Erythroblast (primary cell): ENCODE results near the gene NEURL4.
A peak's percentile ranks its signal among the peaks of the same experiment; 100 is the strongest.
"Not testable (repeated sequence)": the region's sequence is repeated elsewhere in the genome, so short reads cannot be mapped to it uniquely, and the experiment has no call there.

Source experiments
- DNase-seq, 2 experiments: peaks; one replicate each; lab custom pipeline; 2025; lab: John Stamatoyannopoulos, UW
- GATA1 ChIP-seq: IDR thresholded peaks from 2 replicates; pipeline ENCODE4 v1.6.1; 2011; ENCODE audit warnings: low read depth, mild to moderate bottlenecking, control low read depth, low read length, moderate library complexity
- POLR2A ChIP-seq: IDR thresholded peaks from 2 replicates; pipeline ENCODE4 v1.6.1; 2011; ENCODE audit warnings: mild to moderate bottlenecking, low read length

Gene NEURL4

DNA sequence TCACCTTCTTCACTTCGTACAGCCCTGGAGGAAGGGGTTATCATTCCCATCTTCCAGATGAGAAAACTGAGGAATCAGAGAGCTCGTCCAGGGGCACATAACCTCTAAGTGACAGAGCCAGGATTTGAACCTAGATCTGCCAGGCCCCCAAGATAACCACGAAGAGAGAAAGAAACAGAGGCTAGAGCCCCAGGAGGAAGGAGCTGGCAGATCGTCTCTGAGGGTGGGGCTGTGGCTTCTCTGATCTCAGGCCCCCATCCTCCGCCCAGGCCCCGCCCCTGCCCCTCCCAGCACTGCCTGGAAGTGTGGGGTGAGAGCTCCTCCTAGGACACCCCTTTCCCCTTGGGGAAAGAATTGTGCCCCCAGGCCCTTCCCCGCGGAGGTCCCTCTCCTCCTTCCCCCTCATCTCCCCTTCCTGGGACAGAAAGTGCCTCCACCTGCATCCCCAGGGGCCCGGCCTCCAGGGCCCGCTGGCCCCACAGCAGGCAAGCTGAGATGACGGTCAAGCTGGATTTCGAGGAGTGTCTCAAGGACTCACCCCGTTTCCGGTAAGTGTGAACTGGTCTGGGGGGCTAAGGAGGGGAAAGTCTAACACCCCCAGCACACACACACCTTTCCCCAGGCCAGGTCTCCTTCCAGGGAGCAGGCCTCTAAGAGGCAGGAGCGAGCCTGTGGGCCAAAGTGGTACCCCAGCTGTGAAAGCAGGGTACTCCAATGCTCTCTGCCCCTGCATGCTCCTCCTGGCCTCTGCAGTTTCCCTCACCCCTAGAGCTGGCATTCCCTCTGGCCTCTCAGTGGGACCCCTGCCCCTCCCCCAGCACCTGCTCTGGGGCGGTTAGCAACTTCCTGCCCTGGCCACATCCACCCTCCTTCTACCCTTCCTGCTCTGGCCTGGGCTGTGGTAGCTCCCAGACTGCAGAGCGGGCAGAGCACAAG is 7.4 kb upstream of the NEURL4 start, which contains the start of gene ACAP1:
Gene ACAP1, plus strand, starts transcription at position 290 of the 936 bp plus-strand sequence. Its CDS starts 206 bp downstream, at position 496.
- no peak for TF ChIP-seq GATA1
- TF ChIP-seq POLR2A: no peak
- peak; percentile 71 to 78 for DNase-seq

GRCh38 chr17:7335765-7336164 is 6.6 kb upstream of the NEURL4 start:
- not testable (repeated sequence) for DNase-seq

DNA sequence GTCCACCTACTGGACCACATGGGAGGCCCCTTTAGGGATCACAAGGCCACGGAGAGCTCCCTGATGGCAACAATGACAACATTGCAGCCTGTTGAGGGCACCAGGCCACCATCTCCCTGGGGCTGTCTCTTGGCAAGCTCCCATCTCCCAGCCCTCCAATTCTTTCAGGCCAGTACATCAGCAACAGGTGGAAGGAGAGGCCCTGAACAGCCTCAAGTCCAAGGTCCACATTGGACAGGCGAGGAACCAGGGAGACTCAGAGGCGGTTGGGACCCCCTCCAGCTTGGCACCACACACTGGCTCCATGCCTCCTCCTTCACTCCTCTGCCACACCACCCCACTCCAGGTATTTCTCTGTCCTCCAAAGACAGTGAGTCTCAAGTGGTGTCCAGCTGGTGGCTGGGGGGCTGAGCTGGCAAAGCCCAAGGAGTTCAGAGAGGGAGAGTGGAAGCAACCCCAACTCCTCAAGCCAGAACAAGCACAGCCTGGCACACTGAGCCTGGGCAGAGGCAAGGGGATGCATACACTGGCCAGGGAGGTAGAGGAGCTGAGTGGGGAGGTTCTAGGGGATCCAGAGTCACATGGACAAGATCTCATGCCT is 5.9 kb upstream of the NEURL4 start:
- TF ChIP-seq POLR2A (no peak), GATA1 (no peak)
- DNase-seq: no peak

DNA sequence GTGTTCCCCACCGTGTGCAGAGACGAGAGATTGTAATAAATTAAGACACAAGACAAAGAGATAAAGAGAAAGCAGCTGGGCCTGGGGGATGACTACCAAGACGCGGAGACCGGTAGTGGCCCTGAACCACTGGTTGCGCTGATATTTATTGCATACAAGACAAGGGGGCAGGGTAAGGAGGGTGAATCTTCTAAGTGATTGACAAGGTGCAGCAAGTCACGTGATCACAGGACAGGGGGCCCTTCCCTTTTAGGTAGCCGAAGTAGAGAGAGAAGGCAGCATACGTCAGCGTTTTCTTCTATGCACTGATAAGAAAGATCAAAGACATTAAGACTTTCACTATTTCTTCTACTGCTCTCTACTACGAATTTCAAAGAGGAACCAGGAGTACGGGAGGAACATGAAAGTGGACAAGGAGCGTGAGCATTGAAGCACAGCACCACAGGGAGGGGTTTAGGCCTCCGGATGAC is 3.5 kb upstream of the NEURL4 start:
- peak in 1 of 2 experiments; percentile 28 for DNase-seq

GRCh38 chr17:7332111-7332510 is 3.0 kb upstream of the NEURL4 start:
- TF ChIP-seq POLR2A (no peak), GATA1 (no peak)
- no peak for DNase-seq

DNA sequence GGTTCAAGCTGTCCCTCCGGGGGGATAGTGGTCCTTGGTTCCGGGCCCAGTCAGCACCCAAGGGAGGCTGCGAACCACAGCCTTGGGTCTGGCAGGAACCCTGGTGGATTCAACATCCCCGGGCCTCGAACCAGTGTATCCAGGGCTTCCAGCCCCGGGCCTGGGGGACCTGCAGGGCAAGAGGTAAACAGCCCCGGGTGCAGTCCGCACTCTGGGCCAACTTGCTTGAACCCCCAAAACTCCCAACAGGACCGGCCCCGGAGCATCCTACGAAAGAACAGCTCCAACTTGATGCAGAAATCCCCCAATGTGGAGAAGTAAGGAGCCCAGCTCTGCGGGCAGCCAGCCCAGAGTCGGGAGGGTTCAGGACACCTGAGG is 1.5 kb upstream of the NEURL4 start:
- no peak for DNase-seq
- TF ChIP-seq POLR2A: no peak
- no peak for TF ChIP-seq GATA1

DNA sequence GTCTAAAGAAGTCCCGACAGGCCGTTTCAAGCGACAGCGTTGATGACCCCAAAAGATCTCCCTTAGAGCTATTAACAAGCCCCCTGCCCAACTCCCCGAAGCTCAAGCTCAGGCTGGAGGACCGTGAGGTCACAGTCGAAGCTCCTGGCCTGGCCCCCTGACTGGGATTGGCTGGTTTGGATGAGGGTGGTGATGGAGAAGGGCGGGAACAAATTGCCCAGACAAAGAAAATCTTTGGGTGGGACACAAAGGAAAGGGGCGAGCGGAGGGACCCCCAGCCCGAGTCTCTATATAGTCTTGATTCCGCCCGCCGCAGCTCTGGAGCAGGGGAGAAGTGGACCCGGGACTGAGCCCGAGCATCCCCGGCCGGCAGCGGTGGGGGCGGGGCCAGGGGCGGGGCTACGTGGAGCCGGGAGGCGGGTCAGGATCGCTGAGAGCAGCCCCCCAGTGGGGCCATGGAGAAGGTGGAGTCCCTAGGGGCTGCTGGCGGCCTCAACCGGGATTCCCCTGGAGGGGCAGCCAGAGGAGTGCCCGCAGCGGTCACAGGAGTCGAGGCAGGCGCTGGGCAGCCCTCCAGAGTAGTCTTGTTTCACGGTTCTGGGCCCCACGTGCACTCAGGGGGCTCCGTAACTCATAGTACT is 982 bp upstream of the NEURL4 start:
- DNase-seq: peak; percentile 86 to 89
- TF ChIP-seq POLR2A (no peak), GATA1 (no peak)

DNA sequence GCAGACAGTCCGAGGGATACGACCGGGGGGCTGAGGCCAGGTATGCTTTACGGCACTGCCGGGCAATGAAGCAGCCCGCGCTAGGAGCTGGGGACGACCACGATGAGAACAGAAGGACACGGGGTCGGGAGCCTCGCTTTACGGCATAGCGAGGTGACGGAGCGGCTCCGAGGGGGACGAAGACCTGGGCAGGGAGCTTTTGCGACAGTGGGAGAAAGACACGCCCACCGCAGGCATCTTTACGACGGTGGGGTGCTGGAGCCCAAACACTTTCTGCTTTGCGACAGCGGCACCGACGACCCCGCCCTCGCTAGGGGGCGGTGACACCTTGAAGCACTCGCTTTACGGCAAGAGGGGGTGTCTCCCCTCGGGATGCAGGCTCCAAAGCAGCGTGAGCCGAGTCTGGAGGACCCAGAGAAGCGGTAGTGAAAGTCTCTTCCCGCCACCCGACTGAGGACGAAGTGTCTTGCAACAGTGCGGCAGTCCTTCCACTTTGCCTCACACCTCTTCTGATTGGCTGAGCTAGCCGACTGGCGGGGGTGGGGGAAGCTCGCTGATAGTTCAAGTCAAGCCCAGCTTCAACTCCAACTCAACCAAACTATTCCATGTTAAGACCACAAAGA is 350 bp upstream of the NEURL4 start:
- peak; percentile 99 to 100 for DNase-seq
- TF ChIP-seq POLR2A: peak; percentile 63
- no peak for TF ChIP-seq GATA1

DNA sequence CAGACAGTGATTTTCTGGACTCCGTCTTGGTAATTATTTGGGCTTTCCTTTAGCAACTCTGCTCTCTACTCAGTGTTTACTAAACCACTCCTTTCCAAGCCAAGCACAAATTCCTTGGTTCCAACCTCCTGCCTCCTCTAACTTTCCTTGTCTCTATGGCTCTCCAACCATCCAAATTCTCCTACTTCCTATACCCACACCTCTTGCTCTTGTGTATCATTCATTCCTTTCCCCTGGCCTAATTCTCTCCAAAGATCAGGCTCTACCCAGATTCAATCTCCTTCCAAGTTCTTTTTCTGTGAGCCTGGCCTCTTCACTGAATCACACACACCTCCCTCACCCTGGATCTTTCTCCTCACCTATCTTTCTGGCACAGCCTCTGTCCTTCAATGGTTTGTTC is 1.1 kb downstream of the NEURL4 start:
- TF ChIP-seq GATA1 (no peak), POLR2A (no peak)
- no peak for DNase-seq

DNA sequence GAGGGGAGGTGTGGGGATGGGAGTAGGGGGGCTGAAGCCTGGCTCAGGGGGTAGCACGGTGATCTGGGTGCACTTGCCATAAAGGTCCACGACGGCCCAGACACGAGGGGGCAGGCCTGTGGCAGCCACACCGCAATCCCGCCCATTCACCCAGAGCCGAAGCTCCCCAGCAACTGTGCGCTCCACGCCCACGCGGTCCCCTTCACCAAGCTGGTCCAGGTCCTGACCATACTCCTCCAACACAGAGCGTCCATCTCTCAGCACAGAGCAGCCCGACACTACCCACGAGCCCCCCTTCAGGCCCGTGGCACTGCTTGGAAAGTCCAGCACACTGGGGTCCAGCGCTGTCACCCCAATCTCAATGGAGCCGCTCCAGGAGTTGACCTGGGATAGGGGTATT is 1.6 kb downstream of the NEURL4 start:
- DNase-seq: no peak
- TF ChIP-seq GATA1: no peak
- no peak for TF ChIP-seq POLR2A

GRCh38 chr17:7327056-7327455 is 2.1 kb downstream of the NEURL4 start:
- no peak for DNase-seq
- TF ChIP-seq GATA1 (no peak), POLR2A (no peak)

- DNase-seq: no peak
- TF ChIP-seq POLR2A: no peak
- TF ChIP-seq GATA1: no peak
Observed at GRCh38 chr17:7326186-7326585, 2.9 kb downstream of the NEURL4 start.

DNA sequence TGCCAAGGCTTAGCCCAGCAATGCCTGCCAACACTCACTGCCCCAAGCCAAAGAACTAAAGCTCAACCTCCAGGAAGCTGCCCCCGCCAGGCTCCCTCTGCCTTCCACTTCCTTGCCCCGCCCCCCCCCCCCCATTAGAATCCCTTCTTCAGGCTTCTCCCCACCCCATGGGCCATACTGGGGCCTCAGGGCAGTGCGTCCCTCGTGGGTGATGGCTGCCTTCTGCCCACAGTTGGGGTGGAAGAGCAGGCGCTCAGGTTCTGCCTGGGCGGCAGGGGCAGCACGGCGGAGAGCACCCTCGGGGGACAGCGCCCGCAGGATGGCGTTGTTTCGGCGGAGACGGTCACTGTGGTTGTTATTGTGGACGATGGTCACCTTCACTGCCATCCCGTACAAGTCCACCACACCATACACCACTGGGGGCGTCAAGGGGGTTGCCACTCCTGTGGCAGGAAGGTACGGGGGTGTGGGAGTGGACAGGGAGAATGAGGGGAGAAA is 4.1 kb downstream of the NEURL4 start:
- TF ChIP-seq POLR2A: no peak
- TF ChIP-seq GATA1: no peak
- no peak for DNase-seq
